HG03066 (cell line): Measurements from ENCODE around the gene ARHGEF7.

Source experiments
- ATAC-seq: cut with Tn5 transposase; IDR thresholded peaks from one replicate; pipeline ENCODE4 v1.9.1; 2021; ENCODE audit warnings: low read depth; ENCODE audit not compliant: unreplicated experiment

Gene ARHGEF7

GRCh38 chr13:111317571-111318345, 202.6 kb downstream of the ARHGEF7 start:
- no peak for ATAC-seq

GRCh38 chr13:111318386-111318785, 203.3 kb downstream of the ARHGEF7 start:
- no peak for ATAC-seq

- no peak for ATAC-seq
These were observed 204.4 kb downstream of the ARHGEF7 start for GRCh38 chr13:111319521-111319920.

- ATAC-seq: no peak
These were observed 205.1 kb downstream of the ARHGEF7 start, which contains the start of gene TEX29 for GRCh38 chr13:111319998-111320911. Gene TEX29, plus strand, starts transcription at chr13:111320642. Its CDS starts 249 bp downstream, at chr13:111320891.

- no peak for ATAC-seq
These were observed 207.1 kb downstream of the ARHGEF7 start for GRCh38 chr13:111322001-111322915.

- no peak for ATAC-seq
These were observed 207.8 kb downstream of the ARHGEF7 start for GRCh38 chr13:111322916-111323331.

GRCh38 chr13:111323549-111323948, 208.4 kb downstream of the ARHGEF7 start:
- no peak for ATAC-seq

GRCh38 chr13:111323950-111324651, 209.0 kb downstream of the ARHGEF7 start:
- ATAC-seq: no peak

- no peak for ATAC-seq
These were observed 209.6 kb downstream of the ARHGEF7 start for GRCh38 chr13:111324736-111325135.

GRCh38 chr13:111325146-111325890, 210.2 kb downstream of the ARHGEF7 start:
- no peak for ATAC-seq

- ATAC-seq: no peak
These were observed 211.0 kb downstream of the ARHGEF7 start for GRCh38 chr13:111325941-111326620.

- no peak for ATAC-seq
These were observed 211.5 kb downstream of the ARHGEF7 start for GRCh38 chr13:111326621-111326965.

GRCh38 chr13:111326981-111327642, 212.0 kb downstream of the ARHGEF7 start:
- no peak for ATAC-seq

- no peak for ATAC-seq
These were observed 212.8 kb downstream of the ARHGEF7 start for GRCh38 chr13:111327730-111328573.

- no peak for ATAC-seq
These were observed 213.7 kb downstream of the ARHGEF7 start for GRCh38 chr13:111328574-111329410.

GRCh38 chr13:111329641-111330040, 214.5 kb downstream of the ARHGEF7 start:
- ATAC-seq: no peak
